Parathyroid adenoma (tissue), 2 donors: Measurements from ENCODE around the gene COX10.

Experiments used
- H2AFZ ChIP-seq: fragments of 300-600 bp; sonication (generic); one replicate; pipeline ENCODE4 v1.7.0; 2017; ENCODE audit warnings: antibody characterized with exemption, mild to moderate bottlenecking
- H3K27ac ChIP-seq: fragments of 300-600 bp; sonication (generic); one replicate; pipeline ENCODE4 v1.7.0; 2017
- H3K27me3 ChIP-seq: fragments of 300-600 bp; sonication (generic); one replicate; pipeline ENCODE4 v1.7.0; 2017; ENCODE audit warnings: low read length; ENCODE audit not compliant: control insufficient read depth, insufficient read depth
- H3K36me3 ChIP-seq: fragments of 300-600 bp; sonication (generic); one replicate; pipeline ENCODE4 v1.7.0; 2017; ENCODE audit warnings: low read length; ENCODE audit not compliant: control insufficient read depth, insufficient read depth
- H3K4me1 ChIP-seq: fragments of 300-600 bp; sonication (generic); one replicate; pipeline ENCODE4 v1.7.0; 2017; ENCODE audit warnings: control low read depth
- H3K4me2 ChIP-seq: fragments of 300-600 bp; sonication (generic); one replicate; pipeline ENCODE4 v1.7.0; 2017; ENCODE audit warnings: low read length
- H3K4me3 ChIP-seq: fragments of 300-600 bp; sonication (generic); one replicate; pipeline ENCODE4 v1.7.0; 2017; ENCODE audit warnings: low read depth, low read length
- H3K79me2 ChIP-seq: fragments of 300-600 bp; sonication (generic); one replicate; pipeline ENCODE4 v1.7.0; 2017; ENCODE audit warnings: control low read depth
- H3K9ac ChIP-seq: fragments of 300-600 bp; sonication (generic); one replicate; pipeline ENCODE4 v1.7.0; 2017; ENCODE audit warnings: mild to moderate bottlenecking
- H3K9me3 ChIP-seq: fragments of 300-600 bp; sonication (generic); one replicate; pipeline ENCODE4 v1.7.0; 2017; ENCODE audit warnings: low read length; ENCODE audit not compliant: control insufficient read depth
- TF ChIP-seq, protein P1 (sequence below): fragments of 300-600 bp; sonication (generic); IDR thresholded peaks from one replicate; pipeline ENCODE4 v1.7.0; 2017; ENCODE audit warnings: antibody characterized with exemption, mild to moderate bottlenecking
- donor health status: primary hyperparathyroidism.

Gene COX10

DNA sequence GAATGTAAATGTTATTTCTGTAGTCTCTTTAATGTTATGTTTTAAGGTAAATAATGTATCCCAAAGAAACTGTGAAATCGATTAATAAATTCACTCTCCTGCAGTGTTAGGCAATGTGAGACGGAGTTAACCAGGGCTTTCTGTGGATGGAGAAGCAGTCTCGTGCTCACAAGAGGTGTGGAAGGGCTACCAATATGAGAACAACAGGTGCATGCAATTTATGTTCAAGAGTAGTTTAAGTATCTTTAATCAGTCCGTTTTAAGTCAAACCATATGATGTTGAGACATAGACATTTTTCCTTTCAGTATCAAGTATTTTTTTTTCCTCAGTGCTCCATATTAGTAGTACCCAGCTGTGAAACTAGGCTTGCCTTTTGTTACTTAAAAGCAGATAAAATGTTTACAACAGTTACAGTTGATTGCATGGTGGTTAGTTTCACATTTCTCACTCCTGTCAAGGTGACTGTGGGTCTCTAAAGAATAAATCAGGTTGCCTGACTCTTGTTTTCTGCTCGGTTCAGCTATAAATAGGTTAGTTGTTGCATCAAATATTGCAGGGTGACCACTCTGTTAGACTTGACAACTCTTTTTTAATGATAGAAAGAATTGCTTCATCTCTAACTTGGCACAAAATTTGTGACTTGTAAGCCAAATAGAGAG is 54.4 kb downstream of the COX10 start:
- Histone ChIP-seq H3K36me3 (no peaks in the 10 kb centered on the region), H3K4me3 (no peak overlapping the region), H3K9ac (no peak overlapping the region), H3K9me3 (no peaks in the 10 kb centered on the region), H3K27me3 (no peaks in the 10 kb centered on the region), H3K4me1 (peaks cover 3% of the 10 kb centered on the region), H3K79me2 (no peaks in the 10 kb centered on the region), H2AFZ (no peak overlapping the region), H3K4me2 (no peak overlapping the region), H3K27ac (no peak overlapping the region)
- TF ChIP-seq, protein P1, sequence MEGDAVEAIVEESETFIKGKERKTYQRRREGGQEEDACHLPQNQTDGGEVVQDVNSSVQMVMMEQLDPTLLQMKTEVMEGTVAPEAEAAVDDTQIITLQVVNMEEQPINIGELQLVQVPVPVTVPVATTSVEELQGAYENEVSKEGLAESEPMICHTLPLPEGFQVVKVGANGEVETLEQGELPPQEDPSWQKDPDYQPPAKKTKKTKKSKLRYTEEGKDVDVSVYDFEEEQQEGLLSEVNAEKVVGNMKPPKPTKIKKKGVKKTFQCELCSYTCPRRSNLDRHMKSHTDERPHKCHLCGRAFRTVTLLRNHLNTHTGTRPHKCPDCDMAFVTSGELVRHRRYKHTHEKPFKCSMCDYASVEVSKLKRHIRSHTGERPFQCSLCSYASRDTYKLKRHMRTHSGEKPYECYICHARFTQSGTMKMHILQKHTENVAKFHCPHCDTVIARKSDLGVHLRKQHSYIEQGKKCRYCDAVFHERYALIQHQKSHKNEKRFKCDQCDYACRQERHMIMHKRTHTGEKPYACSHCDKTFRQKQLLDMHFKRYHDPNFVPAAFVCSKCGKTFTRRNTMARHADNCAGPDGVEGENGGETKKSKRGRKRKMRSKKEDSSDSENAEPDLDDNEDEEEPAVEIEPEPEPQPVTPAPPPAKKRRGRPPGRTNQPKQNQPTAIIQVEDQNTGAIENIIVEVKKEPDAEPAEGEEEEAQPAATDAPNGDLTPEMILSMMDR, result no peak

DNA sequence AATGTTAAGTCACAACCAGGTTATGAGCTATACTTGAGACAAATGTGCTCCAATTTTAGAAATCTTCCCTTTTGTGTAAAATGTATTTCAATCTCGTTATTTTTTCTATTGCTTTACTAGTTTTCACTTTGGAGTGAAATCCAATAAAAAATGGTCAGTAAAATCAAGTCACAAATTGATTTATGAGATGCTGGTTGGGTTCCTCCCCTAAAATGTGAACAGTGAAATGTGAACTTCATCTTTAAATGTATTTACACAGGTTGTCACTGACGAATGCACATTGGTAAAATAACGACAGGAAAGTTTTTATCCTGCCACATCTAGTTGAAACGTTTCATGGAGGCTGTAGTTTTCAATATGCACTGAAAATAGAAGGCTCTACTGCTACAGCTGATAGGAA is 55.5 kb downstream of the COX10 start:
- TF ChIP-seq, protein P1, result no peak
- no peak overlapping the region for H3K4me2 ChIP-seq
- no peak overlapping the region for H3K4me3 ChIP-seq
- no peaks in the 10 kb centered on the region for H3K27me3 ChIP-seq
- H3K9ac ChIP-seq, result no peak overlapping the region
- H3K27ac ChIP-seq, result no peak overlapping the region
- no peaks in the 10 kb centered on the region for H3K79me2 ChIP-seq
- H3K4me1 ChIP-seq, result peaks cover 3% of the 10 kb centered on the region
- no peaks in the 10 kb centered on the region for H3K36me3 ChIP-seq
- H2AFZ ChIP-seq, result no peak overlapping the region
- no peaks in the 10 kb centered on the region for H3K9me3 ChIP-seq

DNA sequence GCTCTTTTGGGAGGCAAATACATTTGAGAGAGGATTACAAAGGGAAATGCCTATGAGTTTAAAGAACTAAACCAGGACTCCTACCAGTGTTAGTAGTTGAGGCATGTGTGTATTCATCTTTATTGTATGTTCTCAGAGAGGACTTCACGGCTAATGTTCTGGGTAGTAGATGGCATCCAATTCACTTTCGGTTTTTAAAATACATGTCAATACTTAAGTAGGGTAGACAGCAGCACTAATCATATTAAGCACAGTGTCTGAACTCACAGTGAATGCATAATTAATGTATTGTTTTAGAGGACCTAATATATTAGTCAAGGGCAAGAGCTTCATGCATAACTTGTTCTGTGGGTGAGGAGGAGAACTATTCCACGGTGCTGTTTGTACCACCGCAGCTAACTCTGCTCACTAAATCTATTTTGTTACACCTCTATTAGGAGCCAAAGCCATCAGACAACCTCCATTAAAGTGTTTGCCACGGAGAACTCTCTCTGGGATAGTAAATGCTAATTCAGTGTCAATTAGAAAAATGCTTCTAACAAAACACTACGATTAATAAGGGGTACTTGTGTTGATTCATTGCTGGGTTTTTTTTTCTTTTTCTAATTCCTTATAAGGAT is 56.3 kb downstream of the COX10 start:
- Histone ChIP-seq H3K9me3 (no peaks in the 10 kb centered on the region), H3K27ac (no peak overlapping the region), H2AFZ (no peak overlapping the region), H3K4me2 (no peak overlapping the region), H3K4me3 (no peak overlapping the region), H3K27me3 (no peaks in the 10 kb centered on the region), H3K36me3 (no peaks in the 10 kb centered on the region), H3K79me2 (no peaks in the 10 kb centered on the region), H3K9ac (no peak overlapping the region), H3K4me1 (peaks cover 3% of the 10 kb centered on the region)
- TF ChIP-seq, protein P1, result no peak

DNA sequence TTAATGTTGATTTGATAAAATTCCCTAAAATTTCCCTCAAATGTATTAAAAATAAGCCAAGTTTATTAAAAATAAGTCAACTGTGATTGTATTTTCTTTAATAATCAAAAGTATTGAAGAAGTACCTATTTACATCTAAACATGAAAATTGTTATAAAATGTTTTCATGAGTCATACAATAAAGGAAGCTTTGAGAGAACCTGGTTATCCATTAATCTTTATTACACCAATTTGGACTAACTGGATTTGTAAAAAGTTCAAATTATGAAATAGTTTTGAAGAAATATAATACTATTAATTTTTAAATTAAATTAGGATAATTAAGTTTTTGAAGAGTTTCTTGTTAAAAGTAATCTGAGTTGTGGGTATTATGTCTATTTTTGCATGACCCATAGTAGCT is 63.8 kb downstream of the COX10 start:
- no peak overlapping the region for H2AFZ ChIP-seq
- no peaks in the 10 kb centered on the region for H3K27me3 ChIP-seq
- no peaks in the 10 kb centered on the region for H3K4me1 ChIP-seq
- no peaks in the 10 kb centered on the region for H3K79me2 ChIP-seq
- no peaks in the 10 kb centered on the region for H3K36me3 ChIP-seq
- H3K4me2 ChIP-seq, result no peak overlapping the region
- no peak overlapping the region for H3K4me3 ChIP-seq
- no peak overlapping the region for H3K27ac ChIP-seq
- no peaks in the 10 kb centered on the region for H3K9me3 ChIP-seq
- TF ChIP-seq, protein P1, result no peak
- no peak overlapping the region for H3K9ac ChIP-seq

DNA sequence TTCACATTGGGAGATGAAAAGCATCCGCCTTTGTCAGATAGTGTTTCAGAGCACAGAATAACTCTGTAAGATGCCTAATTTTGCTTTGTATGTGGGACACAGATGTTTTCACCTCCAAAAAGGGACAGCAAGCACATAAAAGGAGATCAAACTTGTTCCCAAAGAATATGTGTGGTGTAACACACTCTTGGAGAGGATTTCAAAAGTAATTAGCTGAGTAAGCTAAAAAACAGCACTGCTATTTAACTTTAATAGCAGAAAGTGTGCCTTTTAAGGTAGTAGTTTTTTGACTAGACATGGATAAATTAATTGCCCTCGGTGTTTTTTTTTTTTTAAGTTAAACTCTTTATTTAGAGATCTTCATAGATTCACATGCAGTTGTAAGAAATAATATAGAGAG is 65.2 kb downstream of the COX10 start:
- H3K27me3 ChIP-seq, result no peaks in the 10 kb centered on the region
- H3K4me1 ChIP-seq, result no peaks in the 10 kb centered on the region
- H3K36me3 ChIP-seq, result no peaks in the 10 kb centered on the region
- no peak overlapping the region for H2AFZ ChIP-seq
- no peak overlapping the region for H3K4me3 ChIP-seq
- H3K9ac ChIP-seq, result no peak overlapping the region
- no peaks in the 10 kb centered on the region for H3K79me2 ChIP-seq
- TF ChIP-seq, protein P1, result no peak
- no peak overlapping the region for H3K4me2 ChIP-seq
- no peaks in the 10 kb centered on the region for H3K9me3 ChIP-seq
- no peak overlapping the region for H3K27ac ChIP-seq
